BLaER1 treated with 17β-estradiol and CSF1 and Interleukin-3, amounts not matched to agents 10 nM and 100 nM (cell line): ENCODE results near the gene FRMD4A.

Experiments
- H3K27ac ChIP-seq, 11 experiments: shearing (Covaris generic); formaldehyde crosslinking; 2 replicates each; pipeline ENCODE4 v1.8.1; 2022
- H3K27me3 ChIP-seq, 11 experiments: shearing (Covaris generic); formaldehyde crosslinking; 2 replicates each; pipeline ENCODE4 v1.8.1; 2022
- H3K36me3 ChIP-seq, 11 experiments: shearing (Covaris generic); formaldehyde crosslinking; 2 replicates each; pipeline ENCODE4 v1.8.1; 2022
- H3K4me1 ChIP-seq, 10 experiments: shearing (Covaris generic); formaldehyde crosslinking; 2 replicates each; pipeline ENCODE4 v1.8.1; 2022
- H3K4me2 ChIP-seq, 11 experiments: shearing (Covaris generic); formaldehyde crosslinking; 2 replicates each; pipeline ENCODE4 v1.8.1; 2022
- H3K4me3 ChIP-seq, 10 experiments: shearing (Covaris generic); formaldehyde crosslinking; 2 replicates each; pipeline ENCODE4 v1.8.1; 2022
- H3K9ac ChIP-seq, 11 experiments: shearing (Covaris generic); formaldehyde crosslinking; 2 replicates each; pipeline ENCODE4 v1.8.1; 2022
- H3K9me3 ChIP-seq, 11 experiments: shearing (Covaris generic); formaldehyde crosslinking; replicated peaks in 1 of 11; 2 replicates each; pipeline ENCODE4 v1.8.1; 2022
- H4K20me1 ChIP-seq, 11 experiments: shearing (Covaris generic); formaldehyde crosslinking; 2 replicates each; pipeline ENCODE4 v1.8.1; 2022
- Cebpa-rat ChIP-seq, 11 experiments: shearing (Covaris generic); IDR thresholded peaks; 2 replicates each; pipeline ENCODE4 v1.8.1; 2022

The FRMD4A gene

GRCh38 chr10:13711291-13711690 is 619.4 kb downstream of the FRMD4A start:
- peak overlapping the region in 8 of 11 experiments; percentile 19 to 95 (median 82); a peak in 12 of 22 replicates for H3K4me2 ChIP-seq
- peaks cover 43 to 86% (median 65%) of the 10 kb centered on the region in 10 experiments for H3K4me1 ChIP-seq
- H4K20me1 ChIP-seq: no peaks in the 10 kb centered on the region
- H3K27me3 ChIP-seq: no peaks in the 10 kb centered on the region
- H3K9ac ChIP-seq: no peak overlapping the region; a peak in 1 of 22 replicates
- H3K27ac ChIP-seq: peak overlapping the region in 10 of 11 experiments; percentile 16 to 89 (median 84); a peak in 14 of 22 replicates
- no peaks in the 10 kb centered on the region for H3K9me3 ChIP-seq
- H3K4me3 ChIP-seq: no peak overlapping the region
- TF ChIP-seq Cebpa-rat (IDR thresholded peaks at IDR 0.05): no peak
- H3K36me3 ChIP-seq: no peaks in the 10 kb centered on the region

- Histone ChIP-seq H3K27ac (no peak overlapping the region; a peak in 1 of 22 replicates), H4K20me1 (no peaks in the 10 kb centered on the region), H3K36me3 (no peaks in the 10 kb centered on the region), H3K9me3 (no peaks in the 10 kb centered on the region), H3K27me3 (no peaks in the 10 kb centered on the region), H3K4me3 (no peak overlapping the region), H3K4me2 (peak overlapping the region in 2 of 11 experiments; percentile 92 to 95; a peak in 3 of 22 replicates), H3K9ac (no peak overlapping the region), H3K4me1 (peaks cover 48 to 86% (median 71%) of the 10 kb centered on the region in 10 experiments)
- TF ChIP-seq Cebpa-rat (IDR thresholded peaks at IDR 0.05): no peak
Measured at GRCh38 chr10:13709931-13710650, 620.6 kb downstream of the FRMD4A start.

GRCh38 chr10:13708256-13708990 is 622.3 kb downstream of the FRMD4A start:
- Histone ChIP-seq H3K9ac (peak overlapping the region in 7 of 11 experiments; percentile 57 to 73 (median 64); a peak in 5 of 22 replicates), H3K27me3 (no peaks in the 10 kb centered on the region), H3K4me3 (peak overlapping the region in 7 of 10 experiments; percentile 51 to 72 (median 57); a peak in 10 of 20 replicates), H3K36me3 (no peaks in the 10 kb centered on the region), H4K20me1 (no peaks in the 10 kb centered on the region), H3K27ac (peak overlapping the region in 4 of 11 experiments; percentile 53 to 67 (median 63); a peak in 2 of 22 replicates), H3K4me2 (peak overlapping the region; percentile 86 to 96 (median 92)), H3K4me1 (peaks cover 59 to 89% (median 80%) of the 10 kb centered on the region in 10 experiments), H3K9me3 (no peaks in the 10 kb centered on the region)
- TF ChIP-seq Cebpa-rat (IDR thresholded peaks at IDR 0.05): no peak

- H3K36me3 ChIP-seq: peaks cover 0 to 1% (median 0%) of the 10 kb centered on the region in 11 experiments; a peak in 1 of 22 replicates
- peak overlapping the region; percentile 45 to 72 (median 56) for H3K4me3 ChIP-seq
- no peaks in the 10 kb centered on the region for H4K20me1 ChIP-seq
- peak overlapping the region; percentile 57 to 73 (median 65) for H3K9ac ChIP-seq
- peak overlapping the region; percentile 36 to 68 (median 54); a peak in 18 of 22 replicates for H3K27ac ChIP-seq
- H3K4me2 ChIP-seq: peak overlapping the region; percentile 86 to 96 (median 92)
- H3K4me1 ChIP-seq: peaks cover 48 to 81% (median 73%) of the 10 kb centered on the region in 10 experiments
- H3K27me3 ChIP-seq: no peaks in the 10 kb centered on the region
- no peak for TF ChIP-seq Cebpa-rat (IDR thresholded peaks at IDR 0.05)
- no peaks in the 10 kb centered on the region for H3K9me3 ChIP-seq
Measured at GRCh38 chr10:13707156-13707881, 623.4 kb downstream of the FRMD4A start.

- Histone ChIP-seq H3K9me3 (no peaks in the 10 kb centered on the region), H3K36me3 (peaks cover 0 to 5% (median 0%) of the 10 kb centered on the region in 11 experiments; a peak in 2 of 22 replicates), H3K4me1 (peaks cover 44 to 74% (median 65%) of the 10 kb centered on the region in 10 experiments), H3K27me3 (no peaks in the 10 kb centered on the region), H3K27ac (peak overlapping the region in 6 of 11 experiments; percentile 40 to 67 (median 62); a peak in 8 of 22 replicates), H3K9ac (peak overlapping the region in 9 of 11 experiments; percentile 57 to 73 (median 65); a peak in 15 of 22 replicates), H3K4me3 (peak overlapping the region; percentile 45 to 72 (median 56); a peak in 16 of 20 replicates), H4K20me1 (no peaks in the 10 kb centered on the region), H3K4me2 (peak overlapping the region; percentile 86 to 96 (median 92))
- TF ChIP-seq Cebpa-rat (IDR thresholded peaks at IDR 0.05): no peak
Measured at GRCh38 chr10:13706604-13707003, 624.1 kb downstream of the FRMD4A start.

GRCh38 chr10:13706175-13706574 is 624.5 kb downstream of the FRMD4A start:
- Histone ChIP-seq H3K4me3 (peak overlapping the region in 7 of 10 experiments; percentile 51 to 72 (median 59); a peak in 12 of 20 replicates), H3K36me3 (peaks cover 0 to 10% (median 0%) of the 10 kb centered on the region in 11 experiments; a peak in 5 of 22 replicates), H3K27ac (no peak overlapping the region), H3K9me3 (no peaks in the 10 kb centered on the region), H3K4me2 (peak overlapping the region; percentile 86 to 96 (median 92); a peak in 20 of 22 replicates), H3K4me1 (peaks cover 44 to 69% (median 61%) of the 10 kb centered on the region in 10 experiments), H3K27me3 (no peaks in the 10 kb centered on the region), H4K20me1 (no peaks in the 10 kb centered on the region), H3K9ac (peak overlapping the region in 5 of 11 experiments; percentile 62 to 70 (median 69); a peak in 6 of 22 replicates)
- TF ChIP-seq Cebpa-rat (IDR thresholded peaks at IDR 0.05): no peak

- Histone ChIP-seq H3K4me1 (peaks cover 44 to 64% (median 59%) of the 10 kb centered on the region in 10 experiments), H4K20me1 (no peaks in the 10 kb centered on the region), H3K27ac (no peak overlapping the region), H3K36me3 (peaks cover 0 to 15% (median 0%) of the 10 kb centered on the region in 11 experiments; a peak in 5 of 22 replicates), H3K9ac (peak overlapping the region in 3 of 11 experiments; percentile 62 to 70 (median 64); a peak in 4 of 22 replicates), H3K9me3 (no peaks in the 10 kb centered on the region), H3K4me3 (peak overlapping the region in 6 of 10 experiments; percentile 6 to 72 (median 58); a peak in 9 of 20 replicates), H3K27me3 (no peaks in the 10 kb centered on the region), H3K4me2 (peak overlapping the region; percentile 37 to 96 (median 92); a peak in 19 of 22 replicates)
- TF ChIP-seq Cebpa-rat (IDR thresholded peaks at IDR 0.05): no peak
Measured at GRCh38 chr10:13705526-13706174, 625.1 kb downstream of the FRMD4A start.
